HG03575 (cell line): ENCODE measurements around the gene SLC17A7.

ENCODE experiments used
- ATAC-seq: cut with Tn5 transposase; IDR thresholded peaks from one replicate; pipeline ENCODE4 v1.9.1; 2021; ENCODE audit not compliant: unreplicated experiment, insufficient number of reproducible peaks, low FRiP score; ENCODE audit errors: extremely low read depth

Gene SLC17A7

GRCh38 chr19:49393881-49394280 lies 47.4 kb downstream of the SLC17A7 start:
- ATAC-seq = no peak

GRCh38 chr19:49391581-49392399 lies 49.5 kb downstream of the SLC17A7 start:
- ATAC-seq = no peak

- no peak for ATAC-seq
Measured at GRCh38 chr19:49390929-49391359, 50.4 kb downstream of the SLC17A7 start.

GRCh38 chr19:49390131-49390928 lies 51.0 kb downstream of the SLC17A7 start:
- ATAC-seq = no peak

- ATAC-seq = no peak
Measured at GRCh38 chr19:49389406-49389805, 51.9 kb downstream of the SLC17A7 start.

GRCh38 chr19:49387936-49388372 lies 53.4 kb downstream of the SLC17A7 start, which contains the start of gene KASH5:
KASH5 (plus strand) TSS chr19:49388249; CDS start chr19:49390884, 2,635 bp downstream.
- ATAC-seq = no peak

GRCh38 chr19:49383599-49383998 lies 57.7 kb downstream of the SLC17A7 start:
- ATAC-seq = no peak

- no peak for ATAC-seq
Measured at GRCh38 chr19:49382639-49383038, 58.7 kb downstream of the SLC17A7 start.

- no peak for ATAC-seq
Measured at GRCh38 chr19:49380391-49380790, 60.9 kb downstream of the SLC17A7 start.
